Activated T-cell treated with anti-CD3 and anti-CD28 coated beads, Interleukin-2, amount 50 U/mL, for 48 hours (primary cell): Measurements from ENCODE around the gene PKHD1.
"Not testable (repeated sequence)": the region's sequence is repeated elsewhere in the genome, so short reads cannot be mapped to it uniquely, and the experiment has no call there.

Source experiments
- DNase-seq, 2 experiments: peaks; one replicate each; pipeline ENCODE4 v3.0.0-alpha.2; 2020

Gene PKHD1

DNA sequence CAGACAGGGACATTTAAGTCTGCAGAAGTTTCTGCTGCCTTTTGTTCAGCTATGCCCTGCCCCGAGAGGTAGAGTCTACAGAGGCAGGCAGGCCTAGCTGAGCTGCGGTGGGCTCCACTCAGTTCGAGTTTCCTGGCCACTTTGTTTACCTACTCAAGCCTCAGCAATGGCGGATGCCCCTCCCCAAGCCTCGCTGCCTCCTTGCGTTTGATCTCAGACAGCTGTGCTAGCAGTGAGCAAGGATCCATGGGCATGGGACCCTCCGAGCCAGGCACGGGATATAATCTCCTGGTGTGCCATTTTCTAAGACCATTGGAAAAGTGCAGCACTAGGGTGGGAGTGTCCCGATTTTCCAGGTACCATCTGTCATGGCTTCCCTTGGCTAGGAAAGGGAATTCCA is 164.9 kb downstream of the PKHD1 start:
- not testable (repeated sequence) for DNase-seq

DNA sequence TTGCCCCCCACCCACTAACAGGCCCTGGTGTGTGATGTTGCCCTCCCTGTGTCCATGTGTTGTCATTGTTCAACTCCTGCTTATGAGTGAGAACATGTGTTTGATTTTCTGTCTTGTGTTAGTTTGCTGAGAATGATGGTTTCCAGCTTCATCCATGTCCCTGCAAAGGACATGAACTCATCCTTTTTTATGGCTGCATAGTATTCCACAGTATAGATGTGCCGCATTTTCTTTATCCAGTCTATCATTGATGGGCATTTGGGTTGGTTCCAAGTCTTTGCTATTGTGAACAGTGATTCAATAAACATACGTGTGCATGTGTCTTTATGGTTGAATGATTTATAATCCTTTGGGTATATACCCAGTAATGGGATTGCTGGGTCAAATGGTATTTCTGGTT is 169.1 kb downstream of the PKHD1 start:
- not testable (repeated sequence) for DNase-seq

DNA sequence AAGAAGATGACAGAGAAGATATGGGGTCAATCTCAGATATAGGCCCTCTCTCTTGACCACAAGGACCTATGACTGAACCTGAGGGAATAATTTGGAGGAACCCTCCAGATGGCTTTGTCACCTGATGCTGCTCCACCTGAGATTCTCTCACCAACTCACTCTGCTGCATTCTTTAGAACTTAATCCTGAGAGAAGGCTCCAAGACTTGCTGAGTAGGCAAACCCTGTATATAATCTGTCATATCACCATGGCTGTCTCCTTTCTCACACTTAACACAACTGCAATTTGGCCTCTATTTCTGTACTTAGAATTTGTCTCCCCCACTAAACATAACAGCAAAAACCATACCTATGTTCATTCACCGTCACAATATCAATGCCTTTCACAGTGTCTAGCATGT is 172.3 kb downstream of the PKHD1 start:
- no peak for DNase-seq

DNA sequence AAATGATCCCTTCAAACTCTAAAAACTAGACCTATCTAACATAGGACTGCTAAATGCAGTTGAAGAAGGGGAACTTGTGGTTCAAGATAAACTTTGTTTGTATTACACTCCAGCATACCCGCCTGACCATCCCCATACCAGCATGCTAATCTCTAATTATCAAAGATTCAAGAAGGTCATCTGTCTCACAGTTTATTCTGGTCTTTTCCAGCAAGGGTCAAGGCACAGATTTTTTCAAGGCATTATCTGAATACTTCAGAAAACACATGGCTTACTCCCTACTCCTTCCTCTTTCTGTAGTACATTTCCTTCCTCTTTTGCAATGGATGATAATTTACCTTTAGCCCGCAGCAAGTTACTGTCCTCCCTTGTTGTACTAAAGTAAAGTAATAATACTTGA is 174.1 kb downstream of the PKHD1 start:
- DNase-seq, result no peak

DNA sequence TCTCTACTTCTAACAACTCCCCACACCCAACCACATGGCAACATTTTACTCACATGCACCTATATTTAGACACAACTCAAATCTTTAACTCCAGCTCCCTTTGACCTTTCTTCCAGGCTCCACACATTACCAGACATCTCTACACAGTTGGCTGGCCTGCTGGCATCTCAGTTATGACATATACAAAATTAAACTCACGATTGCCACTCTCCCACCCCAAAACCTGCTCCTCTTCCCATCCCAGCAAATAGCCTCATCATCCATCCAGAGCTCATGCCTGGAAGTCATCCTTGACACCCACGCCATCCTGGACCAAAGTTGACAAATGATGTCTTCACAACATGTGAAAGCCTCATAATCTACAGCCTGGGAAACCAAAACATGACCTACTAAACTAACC is 176.6 kb downstream of the PKHD1 start:
- no peak for DNase-seq

DNA sequence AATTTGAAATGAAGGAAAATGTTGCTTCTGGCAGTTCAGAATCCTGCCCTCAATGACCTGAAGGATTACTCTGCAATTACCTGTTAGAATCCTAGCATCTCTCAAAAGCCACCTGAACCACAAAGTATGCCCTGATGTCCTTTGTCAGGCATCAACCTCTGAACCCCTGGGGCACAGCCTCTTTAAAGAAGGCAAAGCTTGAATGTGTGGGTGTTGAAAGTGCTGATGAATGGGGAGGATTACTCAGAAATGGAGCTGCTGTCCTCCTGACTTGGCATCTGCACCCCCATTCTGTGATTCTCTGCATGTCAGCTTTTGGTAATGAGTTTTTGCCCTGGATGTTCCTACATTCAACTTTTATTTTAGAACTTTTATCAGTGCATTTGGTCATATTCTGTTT is 179.2 kb downstream of the PKHD1 start:
- DNase-seq, result no peak

DNA sequence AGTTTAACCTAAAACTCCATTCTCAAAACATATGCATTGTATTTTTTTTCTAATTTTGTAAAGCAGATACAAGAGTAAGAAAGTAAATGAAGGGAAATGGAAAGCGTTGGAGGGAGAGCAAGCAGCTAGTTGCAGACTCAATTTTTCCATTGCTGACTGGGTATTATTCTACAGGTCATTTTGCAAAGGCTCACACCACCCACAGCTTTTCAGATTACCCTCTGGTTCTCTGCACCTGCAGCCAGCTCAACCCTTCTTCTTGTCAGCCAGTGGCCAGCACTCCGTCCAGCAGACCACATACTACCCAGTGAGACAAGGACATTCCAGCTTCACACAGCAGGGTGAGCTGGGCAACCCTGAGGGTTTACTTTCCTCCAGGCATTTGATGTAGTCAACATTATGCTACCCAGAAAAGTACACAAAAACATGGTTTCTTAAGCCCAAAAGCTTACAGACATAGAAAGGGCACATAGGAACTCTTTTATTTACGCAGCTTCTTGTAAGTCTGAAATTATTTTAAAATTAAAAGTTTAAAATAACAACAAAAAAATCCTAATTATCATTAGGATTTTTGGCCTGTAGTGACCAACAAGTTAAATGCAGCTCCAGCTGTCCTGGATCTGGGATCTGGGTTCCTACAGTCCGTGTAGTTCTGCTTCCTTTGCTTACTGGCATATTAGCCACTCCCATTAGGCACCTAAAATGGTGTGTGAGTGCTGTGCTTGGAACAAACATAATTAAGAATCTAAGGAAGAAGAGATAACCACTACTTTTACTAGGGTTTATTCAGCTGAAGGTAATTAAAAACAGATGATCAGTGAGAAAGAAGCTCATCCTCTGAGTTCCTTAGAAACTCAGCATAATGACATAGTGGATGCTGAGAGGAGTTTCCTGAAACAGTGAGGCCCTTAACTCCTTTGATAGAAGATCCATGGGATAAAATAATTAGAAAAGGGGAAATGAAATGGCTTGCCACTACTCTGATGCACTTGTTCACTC is 185.3 kb downstream of the PKHD1 start:
- no peak for DNase-seq

DNA sequence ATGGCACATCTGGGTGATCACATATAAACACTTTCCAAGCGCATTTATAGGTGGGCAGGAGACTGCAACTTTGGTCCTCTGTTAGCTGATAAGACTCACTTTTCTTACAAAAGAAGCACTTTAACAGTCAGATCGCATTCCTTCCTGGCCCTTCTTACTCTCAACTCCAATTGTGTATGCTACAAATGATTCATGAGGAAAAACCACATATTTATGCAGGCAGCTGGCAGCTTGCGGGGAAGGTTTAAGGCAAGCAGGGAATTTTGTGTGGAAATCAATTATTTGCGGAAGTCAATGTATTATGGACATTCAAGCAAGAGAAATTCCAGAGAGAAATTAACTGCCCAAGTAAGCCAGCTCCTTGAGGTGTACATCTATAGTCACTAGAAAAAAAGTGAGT is 194.0 kb downstream of the PKHD1 start:
- no peak for DNase-seq

DNA sequence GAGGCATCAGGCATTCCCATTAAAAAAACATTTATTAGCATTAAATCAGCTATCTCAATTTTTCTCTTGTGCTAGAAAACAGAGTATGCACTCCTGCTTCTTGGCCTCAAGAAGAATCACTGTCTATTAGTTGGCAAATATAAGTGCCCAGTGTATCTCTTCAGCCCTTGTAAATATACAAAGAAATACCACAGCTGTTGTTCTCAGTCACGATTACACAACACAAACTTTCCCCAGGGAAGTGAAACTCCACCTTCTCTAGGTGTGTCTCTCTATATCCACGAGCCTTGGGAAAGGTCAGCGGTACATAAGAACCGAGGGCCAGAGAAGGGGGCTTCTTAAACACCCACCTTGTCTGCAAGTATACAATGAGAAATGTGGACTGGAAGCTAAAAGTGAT is 194.7 kb downstream of the PKHD1 start:
- DNase-seq, result no peak

DNA sequence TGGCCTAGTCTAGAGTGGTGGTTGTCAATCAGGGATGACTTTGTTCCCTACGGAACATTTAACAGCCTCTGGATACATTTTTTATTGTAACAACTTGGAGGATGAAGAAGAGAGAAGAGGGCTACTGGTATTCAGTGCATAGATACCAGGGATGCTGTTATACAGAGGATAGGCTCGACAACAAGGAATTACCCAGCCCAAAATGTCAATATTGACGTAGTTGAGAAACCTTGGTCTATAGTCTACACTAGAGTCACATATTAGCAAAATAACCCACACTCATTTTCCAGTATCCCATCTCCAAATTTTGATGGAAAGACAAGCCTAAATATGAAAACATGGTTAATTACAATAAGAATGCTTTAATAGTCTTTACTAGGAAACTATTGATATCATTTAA is 195.1 kb downstream of the PKHD1 start:
- DNase-seq, result no peak

DNA sequence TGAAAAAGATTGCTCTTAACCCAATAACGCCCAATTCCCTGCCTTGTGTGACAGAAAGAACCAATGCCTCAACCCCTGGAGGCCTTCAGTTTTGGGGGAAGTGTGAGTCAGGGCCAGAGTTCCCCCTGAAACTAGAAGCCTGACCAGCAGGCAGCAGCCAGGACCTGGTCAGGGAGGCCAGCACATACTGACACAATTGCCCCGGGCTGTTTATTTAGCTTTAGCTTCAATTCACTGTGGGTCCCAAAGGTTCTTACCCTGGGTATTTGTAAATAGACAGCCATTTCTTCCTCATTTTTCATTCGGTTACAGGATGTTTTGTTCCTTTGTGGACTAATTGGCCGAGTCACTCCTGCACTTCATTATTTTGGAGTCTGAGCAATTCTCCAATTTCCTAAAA is 195.6 kb downstream of the PKHD1 start:
- DNase-seq, result no peak

DNA sequence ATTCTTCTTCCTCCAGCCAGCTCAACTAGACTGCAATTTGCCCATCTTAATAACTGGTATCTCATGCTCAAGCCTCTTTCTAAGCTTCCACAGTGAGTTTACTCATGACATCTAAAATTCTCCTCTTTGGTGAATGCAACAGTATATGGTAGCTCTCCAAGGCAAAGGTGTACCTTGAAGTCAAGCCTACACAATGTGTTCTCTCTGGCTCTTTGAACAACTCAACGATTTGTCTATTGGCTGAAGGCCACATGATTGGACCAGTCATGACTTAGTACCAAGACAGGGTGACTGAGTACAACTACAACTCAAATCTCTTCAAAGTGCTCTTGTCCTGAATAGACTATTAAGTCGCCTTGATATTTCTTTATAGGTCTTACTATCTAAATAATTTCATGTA is 199.6 kb downstream of the PKHD1 start:
- no peak for DNase-seq

DNA sequence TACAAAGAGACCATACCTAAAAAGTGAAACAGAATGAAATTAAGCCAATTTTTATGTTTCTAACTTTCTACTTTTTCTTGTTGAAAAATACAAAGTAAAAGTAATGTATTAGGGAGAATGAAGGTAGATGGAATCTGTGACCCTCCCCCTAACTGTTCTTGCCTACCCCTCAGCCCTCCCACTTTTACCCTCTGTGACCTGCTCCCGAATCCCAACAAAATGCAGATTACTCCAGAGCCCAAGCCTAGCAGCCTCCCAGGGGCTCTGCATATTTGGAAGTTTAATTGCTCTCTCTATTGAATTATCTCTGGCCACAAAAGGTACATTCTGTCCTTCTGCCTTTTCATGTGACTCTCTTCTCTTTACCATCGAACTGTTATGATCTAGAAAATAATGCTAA is 201.5 kb downstream of the PKHD1 start:
- no peak for DNase-seq

DNA sequence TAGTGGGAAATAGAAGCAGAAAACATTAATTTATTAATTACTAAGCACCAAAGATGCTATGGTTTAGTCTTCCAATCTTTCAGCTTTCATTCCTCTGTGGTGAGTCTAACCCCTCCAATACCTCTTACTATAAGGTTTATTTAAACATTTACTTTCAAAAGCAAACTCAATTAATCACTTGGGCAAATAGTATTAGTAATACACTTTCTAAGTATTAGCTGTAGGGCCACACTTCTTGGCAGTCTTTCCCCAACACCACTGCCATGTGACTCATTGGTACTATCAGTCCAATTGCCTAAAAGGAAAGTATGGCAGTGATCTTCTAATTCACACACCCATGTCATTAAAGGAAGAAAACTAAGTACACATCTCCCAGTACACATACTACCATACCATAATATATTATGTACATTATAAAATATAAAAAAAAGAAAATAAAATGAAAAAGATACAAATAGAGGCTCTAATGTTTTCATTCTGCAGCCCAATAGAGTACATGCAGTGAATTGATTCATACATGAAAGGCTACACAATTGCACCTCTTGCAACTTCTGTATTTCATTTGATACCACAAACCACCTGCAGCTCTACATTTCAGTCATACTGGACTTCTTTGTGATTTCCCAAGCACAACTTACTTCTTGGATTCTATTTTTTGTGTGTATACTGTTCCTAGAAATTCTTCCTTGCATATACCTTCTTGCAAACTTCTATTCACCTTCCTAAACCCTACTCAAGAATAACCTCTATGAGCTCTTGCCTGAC is 218.6 kb downstream of the PKHD1 start:
- DNase-seq, result no peak

DNA sequence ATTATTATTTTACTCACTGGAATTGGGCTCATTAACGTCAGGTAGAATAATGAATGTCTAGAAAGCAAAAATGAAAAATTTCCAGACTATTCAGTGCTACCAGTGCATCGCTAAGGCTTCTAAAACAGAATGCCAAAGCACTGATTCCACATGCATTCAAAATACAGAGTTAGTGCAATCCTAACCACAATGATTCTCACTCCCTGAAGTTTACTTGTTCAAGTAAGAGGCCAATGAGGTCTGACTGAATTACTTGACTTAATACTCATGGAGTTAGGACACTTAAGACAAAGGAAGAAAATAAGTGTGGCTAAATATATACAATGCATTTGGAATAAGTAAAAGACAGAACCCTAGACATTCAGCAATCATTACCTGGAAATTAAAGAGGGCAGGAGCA is 220.5 kb downstream of the PKHD1 start:
- no peak for DNase-seq

DNA sequence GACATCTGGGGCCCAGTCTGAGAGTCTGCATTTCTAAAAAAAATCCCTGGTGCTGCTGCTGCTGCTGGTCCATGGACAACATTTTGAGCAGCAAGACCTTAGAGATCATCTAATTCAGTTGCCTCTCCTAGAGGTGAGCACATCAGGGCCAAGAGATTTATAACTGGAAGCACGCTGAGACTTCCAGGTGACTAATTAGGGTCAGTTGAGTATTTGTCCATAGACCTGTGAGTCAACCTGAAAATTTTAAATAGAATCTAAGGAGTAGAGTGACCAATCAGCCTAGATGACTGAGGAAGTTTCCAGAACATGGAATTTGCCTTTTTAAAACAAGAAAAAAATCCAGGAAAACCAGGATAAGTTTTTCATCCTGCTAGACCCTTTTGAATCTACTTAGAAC is 221.4 kb downstream of the PKHD1 start:
- no peak for DNase-seq

DNA sequence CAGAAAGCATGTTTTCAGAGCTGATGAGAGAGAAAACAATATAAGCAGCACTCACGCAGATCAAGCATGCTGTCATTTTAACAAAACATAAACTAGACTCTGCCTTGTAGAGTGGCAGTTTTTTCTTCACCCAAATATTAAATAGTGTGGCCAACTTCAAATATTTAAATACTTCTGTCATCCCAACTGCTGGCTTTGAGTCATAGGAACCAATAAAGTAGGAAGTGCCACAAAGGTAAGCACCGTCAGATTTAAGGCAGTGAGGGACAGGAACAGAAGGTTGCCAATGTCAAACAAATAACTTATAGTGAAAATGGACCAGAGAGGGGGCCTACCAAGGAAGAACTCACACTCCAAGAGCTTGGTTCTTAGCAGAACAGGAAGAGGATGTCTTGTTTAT is 222.2 kb downstream of the PKHD1 start:
- DNase-seq, result no peak

DNA sequence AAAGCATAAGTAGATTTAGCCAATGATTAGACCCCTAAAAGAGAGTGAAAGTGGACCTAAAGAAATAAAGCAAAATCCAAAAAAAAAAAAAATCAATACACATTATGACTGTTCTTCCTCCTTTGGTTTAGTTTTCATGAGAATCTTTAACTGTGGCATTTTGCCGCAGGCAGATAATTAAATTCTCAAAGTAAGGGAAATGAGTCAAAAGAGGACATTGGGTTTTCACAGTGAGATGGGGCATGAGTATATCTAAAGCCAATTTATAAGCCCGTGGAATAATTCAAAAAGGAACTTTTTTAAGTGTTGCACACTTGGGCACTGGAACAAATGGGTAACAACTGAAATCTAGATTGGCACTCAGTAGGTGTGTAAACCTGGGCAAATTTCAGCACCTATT is 230.3 kb downstream of the PKHD1 start:
- DNase-seq, result no peak

DNA sequence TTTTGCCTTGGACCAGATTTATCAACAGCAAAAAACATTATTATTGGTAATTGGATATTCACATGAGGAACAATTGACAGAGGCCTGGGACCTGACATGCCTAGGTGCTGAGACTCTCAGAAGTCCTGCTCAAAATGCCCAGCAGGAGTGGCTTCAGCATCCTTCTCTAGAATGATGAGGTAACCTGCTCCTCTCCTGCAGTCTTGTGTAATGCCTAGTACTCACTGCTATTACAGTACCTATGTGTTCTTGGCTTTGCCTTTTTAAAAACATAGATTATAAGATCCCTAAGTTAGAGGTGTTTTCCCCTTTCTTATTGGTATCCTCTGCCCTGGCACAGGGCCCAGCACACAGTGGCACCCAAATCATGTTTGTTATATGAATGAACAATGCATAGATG is 230.9 kb downstream of the PKHD1 start:
- no peak for DNase-seq

DNA sequence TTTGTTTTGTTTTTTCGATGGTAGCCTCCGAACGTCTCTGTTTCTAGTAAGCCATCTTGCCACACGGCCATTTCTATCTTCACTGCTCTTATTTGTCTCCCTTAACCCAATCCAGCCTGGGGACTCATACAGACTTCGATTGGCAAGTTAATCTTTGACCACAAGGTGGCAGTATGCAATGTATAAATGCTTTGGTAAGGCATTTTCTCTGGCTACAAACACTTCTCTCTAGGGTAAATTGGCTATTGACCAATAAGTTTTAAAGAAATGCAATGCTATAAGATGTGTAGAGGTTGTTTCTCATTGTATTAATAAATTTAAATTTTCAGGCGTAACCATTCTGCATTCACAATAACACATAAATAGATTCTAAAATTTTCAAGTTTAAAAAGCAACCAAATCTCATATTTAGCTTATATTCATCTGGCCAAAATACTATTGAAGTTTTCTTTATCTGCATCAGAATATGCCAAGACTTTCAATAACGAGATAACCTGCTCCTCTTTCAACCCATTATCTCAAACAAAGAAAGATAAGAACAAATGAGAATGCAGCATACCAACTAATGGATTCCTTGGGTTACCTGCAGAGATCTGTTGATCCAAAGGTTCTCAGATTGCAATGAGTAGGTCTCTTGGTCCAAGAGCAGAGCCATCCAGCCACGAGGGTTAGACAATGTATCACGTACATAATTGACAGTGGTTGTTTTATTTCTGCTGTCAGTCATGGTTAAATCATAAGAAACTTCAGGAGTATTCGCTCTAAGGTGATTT is 231.9 kb downstream of the PKHD1 start:
- no peak for DNase-seq

DNA sequence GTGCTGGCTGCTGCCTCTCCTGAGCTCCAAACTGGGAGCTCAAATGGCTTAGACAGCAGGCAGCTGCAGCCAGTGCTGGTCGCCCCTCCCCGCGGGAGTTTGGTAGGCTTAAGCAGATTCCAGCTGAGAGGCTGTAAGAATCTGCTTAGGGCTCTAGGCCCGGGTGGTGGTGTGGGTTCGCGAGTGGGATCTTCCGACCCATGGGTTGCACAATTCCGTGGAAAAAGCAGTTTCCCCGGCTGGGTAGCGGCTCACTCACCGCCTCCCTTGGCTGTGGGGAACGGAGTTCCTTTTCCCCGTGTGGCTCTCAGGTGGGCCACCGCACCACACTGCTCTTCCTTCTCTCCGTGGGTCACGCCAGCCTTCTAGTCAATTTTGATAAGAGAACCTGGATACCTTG is 232.5 kb downstream of the PKHD1 start:
- no peak for DNase-seq

DNA sequence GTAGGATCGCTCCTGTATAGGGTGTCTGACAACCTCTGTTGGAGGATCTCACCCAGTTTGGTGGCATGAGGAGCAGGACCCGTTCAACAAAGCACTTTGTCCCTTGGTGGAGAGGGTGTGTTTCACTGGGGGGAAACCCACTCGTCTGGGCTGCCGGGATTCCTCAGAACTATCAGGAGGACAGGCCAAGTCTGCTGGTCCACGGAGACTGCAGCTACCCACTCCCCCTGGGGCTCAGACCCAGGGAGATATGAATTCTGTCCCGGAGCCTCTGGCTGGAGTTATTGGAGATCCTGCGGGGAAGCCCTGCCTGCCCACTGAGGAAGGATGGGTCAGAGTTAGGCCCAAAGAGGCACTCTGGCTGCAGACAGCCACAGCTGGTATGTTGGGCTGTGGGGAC is 233.1 kb downstream of the PKHD1 start:
- no peak for DNase-seq

DNA sequence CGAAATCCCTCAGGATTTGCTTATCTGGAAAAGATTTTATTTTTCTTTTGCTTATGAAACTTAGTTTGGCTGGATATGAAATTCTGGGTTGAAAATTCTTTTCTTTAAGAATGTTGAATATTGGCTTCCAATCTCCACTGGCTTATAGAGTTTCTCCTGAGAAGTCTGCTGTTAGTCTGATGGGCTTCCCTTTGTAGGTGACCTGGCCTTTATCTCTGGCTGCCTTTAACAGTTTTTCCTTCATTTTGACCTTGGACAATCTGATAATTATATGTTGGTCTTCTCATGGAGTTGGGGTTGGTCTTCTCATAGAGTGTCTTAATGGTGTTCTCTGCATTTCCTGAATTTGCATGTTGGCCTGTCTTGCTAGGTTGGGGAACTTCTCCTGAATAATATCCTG is 234.3 kb downstream of the PKHD1 start:
- DNase-seq, result not testable (repeated sequence)
